ENCODE data around the gene GSG1L.

GSG1L gene

GRCh38 chr16:28100810-28101532 lies 37.5 kb upstream of the GSG1L start:
- no peaks in the 10 kb centered on the region for H3K9me3 ChIP-seq
- no peak overlapping the region for H3K4me3 ChIP-seq
- H3K27me3 ChIP-seq (ENCODE audit: low read depth): no peaks in the 10 kb centered on the region
- H3K4me1 ChIP-seq: no peaks in the 10 kb centered on the region
- no peak for DNase-seq (ENCODE audit: low spot score in 2 of 2)
- in situ Hi-C loops (cut with MboI; ENCODE audit: low sequenced_read_pairs): no loop called here
- H3K36me3 ChIP-seq (replicated peaks): peaks cover 90% of the 10 kb centered on the region

- H3K36me3 ChIP-seq (replicated peaks): peaks cover 73% of the 10 kb centered on the region
- in situ Hi-C loops (cut with MboI; ENCODE audit: low sequenced_read_pairs): no loop called here
- H3K4me1 ChIP-seq: no peaks in the 10 kb centered on the region; the same call in 1 of the 2 replicates
These were observed 35.7 kb upstream of the GSG1L start for GRCh38 chr16:28098959-28099945.

GRCh38 chr16:28098171-28098958 lies 34.9 kb upstream of the GSG1L start:
- peaks cover 64% of the 10 kb centered on the region for H3K36me3 ChIP-seq (replicated peaks)
- H3K9me3 ChIP-seq: no peaks in the 10 kb centered on the region
- in situ Hi-C loops (cut with MboI; ENCODE audit: low sequenced_read_pairs): no loop called here
- no peaks in the 10 kb centered on the region for H3K27me3 ChIP-seq (ENCODE audit: low read depth)
- H3K4me1 ChIP-seq: peaks cover 6% of the 10 kb centered on the region; the same call in 1 of the 2 replicates
- no peak overlapping the region for H3K4me3 ChIP-seq
- DNase-seq (ENCODE audit: low spot score in 2 of 2): no peak

More at GRCh38 chr16:28098959-28099945, 35.7 kb upstream of the GSG1L start:
- Histone ChIP-seq H3K4me3 (no peak overlapping the region), H3K27me3 (ENCODE audit: low read depth) (no peaks in the 10 kb centered on the region), H3K9me3 (no peaks in the 10 kb centered on the region)
- DNase-seq (ENCODE audit: low spot score in 2 of 2): no peak

- no peak overlapping the region for H3K4me3 ChIP-seq
- peaks cover 8% of the 10 kb centered on the region; the same call in 1 of the 2 replicates for H3K4me1 ChIP-seq
- no peaks in the 10 kb centered on the region for H3K9me3 ChIP-seq
- peaks cover 52% of the 10 kb centered on the region for H3K36me3 ChIP-seq (replicated peaks)
- no peaks in the 10 kb centered on the region for H3K27me3 ChIP-seq (ENCODE audit: low read depth)
- DNase-seq (ENCODE audit: low spot score in 2 of 2): no peak
- in situ Hi-C loops (cut with MboI; ENCODE audit: low sequenced_read_pairs): no loop called here
These were observed 33.7 kb upstream of the GSG1L start for GRCh38 chr16:28096983-28097899.

GRCh38 chr16:28093385-28093725 lies 29.8 kb upstream of the GSG1L start:
- DNase-seq (ENCODE audit: low spot score in 2 of 2): no peak
- peaks cover 8% of the 10 kb centered on the region; the same call in 1 of the 2 replicates for H3K4me1 ChIP-seq
- in situ Hi-C loops (cut with MboI; ENCODE audit: low sequenced_read_pairs): no loop called here
- H3K36me3 ChIP-seq (replicated peaks): peaks cover 16% of the 10 kb centered on the region
- no peaks in the 10 kb centered on the region for H3K9me3 ChIP-seq
- H3K4me3 ChIP-seq: no peak overlapping the region
- no peaks in the 10 kb centered on the region for H3K27me3 ChIP-seq (ENCODE audit: low read depth)

- Histone ChIP-seq H3K27me3 (ENCODE audit: low read depth) (no peaks in the 10 kb centered on the region), H3K36me3 (replicated peaks) (peaks cover 11% of the 10 kb centered on the region), H3K4me1 (peaks cover 8% of the 10 kb centered on the region; the same call in 1 of the 2 replicates), H3K9me3 (no peaks in the 10 kb centered on the region), H3K4me3 (no peak overlapping the region)
- DNase-seq (ENCODE audit: low spot score in 2 of 2): peak; percentile 13 to 35
- in situ Hi-C loops (cut with MboI; ENCODE audit: low sequenced_read_pairs): no loop called here
These were observed 29.3 kb upstream of the GSG1L start for GRCh38 chr16:28092721-28093384.

GRCh38 chr16:28091656-28092055 lies 28.1 kb upstream of the GSG1L start:
- Histone ChIP-seq H3K36me3 (replicated peaks) (peaks cover 3% of the 10 kb centered on the region), H3K4me1 (peaks cover 8% of the 10 kb centered on the region; the same call in 1 of the 2 replicates), H3K27me3 (ENCODE audit: low read depth) (no peaks in the 10 kb centered on the region), H3K9me3 (no peaks in the 10 kb centered on the region), H3K4me3 (no peak overlapping the region)
- in situ Hi-C loops (cut with MboI; ENCODE audit: low sequenced_read_pairs): no loop called here
- no peak for DNase-seq (ENCODE audit: low spot score in 2 of 2)

- Histone ChIP-seq H3K9me3 (no peaks in the 10 kb centered on the region), H3K4me1 (peaks cover 8% of the 10 kb centered on the region; the same call in 1 of the 2 replicates), H3K36me3 (replicated peaks) (peaks cover 3% of the 10 kb centered on the region), H3K4me3 (no peak overlapping the region), H3K27me3 (ENCODE audit: low read depth) (no peaks in the 10 kb centered on the region)
- in situ Hi-C loops (cut with MboI; ENCODE audit: low sequenced_read_pairs): no loop called here
- peak in 1 of 2 experiments; percentile 42 for DNase-seq (ENCODE audit: low spot score in 2 of 2)
These were observed 27.3 kb upstream of the GSG1L start for GRCh38 chr16:28090646-28091377.

- DNase-seq (ENCODE audit: low spot score in 2 of 2): no peak
- H3K4me1 ChIP-seq: peaks cover 8% of the 10 kb centered on the region; the same call in 1 of the 2 replicates
- in situ Hi-C loops (cut with MboI; ENCODE audit: low sequenced_read_pairs): no loop called here
- H3K4me3 ChIP-seq: no peak overlapping the region
- no peaks in the 10 kb centered on the region for H3K27me3 ChIP-seq (ENCODE audit: low read depth)
- no peaks in the 10 kb centered on the region for H3K9me3 ChIP-seq
- peaks cover 3% of the 10 kb centered on the region for H3K36me3 ChIP-seq (replicated peaks)
These were observed 26.5 kb upstream of the GSG1L start for GRCh38 chr16:28089992-28090365.

GRCh38 chr16:28089205-28089991 lies 25.9 kb upstream of the GSG1L start:
- Histone ChIP-seq H3K36me3 (replicated peaks) (peaks cover 3% of the 10 kb centered on the region), H3K4me1 (peaks cover 8% of the 10 kb centered on the region; the same call in 1 of the 2 replicates), H3K4me3 (no peak overlapping the region), H3K9me3 (no peaks in the 10 kb centered on the region), H3K27me3 (ENCODE audit: low read depth) (no peaks in the 10 kb centered on the region)
- no peak for DNase-seq (ENCODE audit: low spot score in 2 of 2)
- in situ Hi-C loops (cut with MboI; ENCODE audit: low sequenced_read_pairs): no loop called here

GRCh38 chr16:28087675-28088300 lies 24.3 kb upstream of the GSG1L start:
- H3K36me3 ChIP-seq (replicated peaks): peaks cover 3% of the 10 kb centered on the region; the same call in 1 of the 2 replicates
- in situ Hi-C loops (cut with MboI; ENCODE audit: low sequenced_read_pairs): no loop called here
- no peak for DNase-seq (ENCODE audit: low spot score in 2 of 2)
- no peaks in the 10 kb centered on the region for H3K9me3 ChIP-seq
- no peak overlapping the region for H3K4me3 ChIP-seq
- H3K4me1 ChIP-seq: no peaks in the 10 kb centered on the region
- no peaks in the 10 kb centered on the region for H3K27me3 ChIP-seq (ENCODE audit: low read depth)

Measured in HAP-1 (cell line).